IPS-NIHi7 (cell line): ENCODE measurements around the gene DAZL.

Experiments
- DNase-seq: peaks from one replicate; pipeline ENCODE4 v3.0.0; 2012; ENCODE audit warnings: mixed read lengths; ENCODE audit errors: extremely low spot score

Gene DAZL

GRCh38 chr3:16543242-16543864, 61.9 kb downstream of the DAZL start:
- no peak for DNase-seq

DNA sequence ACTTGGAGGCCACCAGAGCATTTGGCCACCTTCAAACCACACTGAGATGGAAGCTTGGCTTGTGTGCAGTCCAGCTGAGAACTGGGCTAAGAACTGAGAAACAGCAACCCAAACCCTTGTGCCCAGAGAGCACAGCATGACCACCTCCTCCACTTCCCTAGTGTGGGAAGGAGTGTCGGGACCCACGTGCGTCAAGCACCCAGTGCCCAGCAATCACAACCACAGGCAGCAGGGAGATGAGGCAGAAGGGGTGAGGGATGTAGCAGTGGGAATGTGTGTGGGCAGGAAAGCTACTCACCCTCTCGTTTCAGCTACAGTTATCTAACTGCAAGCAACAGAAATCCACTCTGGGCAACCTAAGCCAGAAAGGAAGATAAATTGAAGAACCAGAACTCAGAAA, 66.7 kb downstream of the DAZL start:
- no peak for DNase-seq

- no peak for DNase-seq
Measured at GRCh38 chr3:16536996-16537395, 68.2 kb downstream of the DAZL start.
